DMS53 treated with DMSO at 0.1 percent for 48 hours (cell line): ENCODE measurements around the gene SLC34A1.
"Not testable (repeated sequence)": the region's sequence is repeated elsewhere in the genome, so short reads cannot be mapped to it uniquely, and the experiment has no call there.

Experiments
- DNase-seq: peaks from one replicate; lab custom pipeline; 2025; ENCODE audit not compliant: unreplicated experiment; lab: John Stamatoyannopoulos, UW

Gene SLC34A1

DNA sequence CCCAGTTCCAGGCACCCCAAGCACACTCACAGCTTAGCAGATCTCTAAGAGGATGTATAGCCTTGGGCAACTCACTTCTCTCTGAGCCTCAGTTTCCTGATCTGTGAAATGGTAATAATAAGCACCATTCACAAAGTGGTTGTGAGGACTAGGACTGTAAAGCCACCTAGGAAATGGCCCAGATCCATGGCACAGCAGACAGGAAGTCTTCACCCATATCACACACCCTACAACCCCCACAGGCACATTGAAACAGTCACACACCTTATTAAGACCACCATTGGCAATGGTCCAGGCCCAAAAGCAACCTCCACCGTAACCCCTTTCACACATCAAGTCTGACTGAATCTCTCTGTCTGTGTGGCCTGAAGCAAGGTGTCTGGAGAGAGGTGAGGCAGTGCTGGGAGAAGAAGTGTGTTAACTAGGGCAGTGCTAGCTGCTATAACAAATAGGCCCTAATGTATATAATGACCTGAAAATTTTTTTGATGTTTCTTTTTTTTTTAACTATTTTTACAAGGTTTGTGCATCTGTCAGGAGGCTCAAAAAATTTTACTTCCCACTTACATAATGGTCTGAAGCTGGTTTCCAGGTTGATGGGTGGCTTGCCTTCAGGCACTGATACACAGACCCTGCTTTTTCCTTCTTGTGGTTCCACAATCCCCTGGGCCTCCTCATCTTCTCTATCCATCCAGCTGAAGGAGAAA lies 28.9 kb upstream of the SLC34A1 start:
- no peak for DNase-seq

DNA sequence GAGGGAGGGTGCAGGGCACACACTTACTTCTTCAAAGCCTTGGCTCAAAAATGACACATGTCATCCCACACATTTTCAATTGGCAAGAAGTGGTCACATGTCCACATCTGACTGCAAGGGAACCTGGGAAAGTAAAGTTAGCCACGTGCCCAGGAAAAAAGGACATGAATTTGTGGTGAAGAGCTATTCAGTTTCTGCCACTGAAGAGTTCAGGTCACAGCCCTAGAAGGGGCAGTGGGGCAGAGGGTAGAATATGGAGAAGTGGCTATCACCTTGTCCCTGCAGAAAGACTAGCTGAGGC lies 28.4 kb upstream of the SLC34A1 start:
- DNase-seq, result no peak

GRCh38 chr5:177356746-177357145 lies 27.5 kb upstream of the SLC34A1 start:
- DNase-seq, result no peak

GRCh38 chr5:177357146-177357458 lies 27.1 kb upstream of the SLC34A1 start:
- no peak for DNase-seq

GRCh38 chr5:177357459-177358351 lies 26.5 kb upstream of the SLC34A1 start, which contains the start of gene RGS14:
TSS of gene RGS14 (plus strand) at chr5:177357924. CDS start at chr5:177358025, 101 bp downstream.
- peak; percentile 58 for DNase-seq

DNA sequence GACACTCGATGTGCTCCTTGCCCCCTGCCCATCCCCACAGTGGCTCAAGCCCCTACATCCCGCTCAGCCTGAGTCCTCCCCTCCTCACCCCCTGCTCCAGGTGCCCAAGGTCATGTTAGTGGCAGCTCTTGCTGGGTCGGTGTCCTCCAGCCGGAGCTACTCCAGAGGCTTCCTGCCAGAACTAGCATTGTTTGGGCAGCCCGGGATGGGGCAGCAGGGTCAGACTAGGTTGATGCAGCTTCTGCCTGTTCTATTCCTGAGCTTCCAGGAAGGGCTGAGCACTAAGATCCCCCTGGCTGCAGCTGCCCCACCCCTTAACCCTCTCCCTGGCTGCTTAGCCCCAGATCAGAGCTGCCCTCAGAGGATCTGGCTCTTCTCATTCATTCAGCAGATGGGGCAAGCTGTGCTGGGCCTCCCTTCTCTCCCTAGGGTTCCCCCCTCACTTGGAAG lies 25.8 kb upstream of the SLC34A1 start:
- no peak for DNase-seq

DNA sequence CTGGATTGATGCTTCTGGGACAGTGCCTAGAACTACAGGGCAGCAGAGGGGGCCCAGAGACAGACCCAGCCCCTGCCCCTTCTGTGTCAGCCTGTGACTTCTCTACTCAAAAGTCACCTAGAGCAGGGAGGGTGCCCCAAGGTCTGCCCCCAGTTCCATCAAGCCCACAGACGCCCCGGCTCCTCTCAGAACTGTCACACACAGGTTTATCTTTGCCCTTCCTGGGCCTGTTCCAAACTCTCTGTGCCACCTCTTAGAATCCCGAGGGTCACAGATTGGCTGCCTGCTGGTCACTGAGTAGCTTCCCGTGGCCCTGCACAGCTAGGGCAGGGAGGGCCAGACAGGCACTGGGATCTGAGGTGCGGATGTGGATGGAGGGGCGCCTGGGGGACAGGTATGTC lies 24.8 kb upstream of the SLC34A1 start:
- DNase-seq, result no peak

DNA sequence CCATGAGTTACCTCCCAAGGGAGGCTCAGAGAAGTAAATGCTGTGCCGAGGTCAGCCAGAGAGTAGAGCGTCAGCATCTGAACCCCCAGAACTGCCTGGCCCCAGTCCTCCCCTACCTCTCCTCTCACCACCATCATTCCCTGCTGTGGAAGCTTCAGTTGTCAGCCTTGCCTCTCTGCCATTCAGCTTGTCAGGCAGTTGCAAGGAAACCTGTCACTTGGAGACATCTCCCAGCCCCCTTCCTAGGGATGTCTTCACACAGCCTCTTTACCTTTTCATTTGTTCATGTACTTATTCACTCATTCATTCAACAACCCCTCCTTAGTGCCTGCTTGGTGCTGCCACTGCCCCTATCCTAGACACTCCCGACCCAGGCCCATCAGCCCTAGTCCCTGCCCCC lies 24.4 kb upstream of the SLC34A1 start:
- no peak for DNase-seq

- not testable (repeated sequence) for DNase-seq
Measured at GRCh38 chr5:177360740-177361139, 23.5 kb upstream of the SLC34A1 start.

DNA sequence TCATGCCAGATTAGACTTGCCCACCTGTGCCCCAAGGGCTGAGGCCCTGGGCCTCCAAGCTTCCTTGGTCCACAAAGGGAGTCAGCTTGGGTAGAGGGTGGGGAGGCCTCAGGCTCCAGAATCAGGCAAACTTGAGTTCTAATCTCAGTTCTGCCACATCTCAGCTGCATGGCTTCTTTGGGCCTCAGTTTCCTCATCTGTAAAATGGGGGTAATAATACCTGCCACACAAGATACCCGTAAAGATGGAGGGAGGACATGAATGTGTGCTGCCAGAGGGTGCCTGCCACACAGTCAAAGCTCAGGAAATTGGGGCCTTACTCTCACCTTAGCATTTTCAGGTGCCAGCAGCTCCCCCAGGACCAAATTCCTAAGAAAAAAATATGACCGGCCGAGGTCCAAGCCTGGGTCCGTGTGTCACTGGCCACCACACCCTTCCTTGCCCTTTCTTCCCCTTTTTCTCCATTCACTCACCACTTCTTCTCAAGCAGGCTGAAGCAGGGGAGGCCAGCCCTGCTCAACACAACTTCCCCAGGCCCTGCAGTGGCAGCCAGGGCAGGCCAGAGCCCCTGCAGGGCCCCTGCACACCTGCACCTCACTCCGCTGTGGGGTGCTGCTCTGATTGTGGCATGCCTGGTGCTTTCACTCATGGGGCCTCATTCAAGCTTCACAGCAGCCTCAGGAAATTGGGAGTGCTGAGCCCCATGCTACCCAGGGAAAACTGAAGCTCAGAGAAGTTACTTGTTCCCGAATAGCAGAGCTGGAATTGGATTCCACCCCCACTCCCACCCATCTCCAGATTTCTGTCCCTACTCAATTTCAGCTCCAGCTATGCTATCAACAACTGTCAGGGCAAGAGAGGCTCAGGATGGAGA lies 22.6 kb upstream of the SLC34A1 start:
- DNase-seq, result no peak

DNA sequence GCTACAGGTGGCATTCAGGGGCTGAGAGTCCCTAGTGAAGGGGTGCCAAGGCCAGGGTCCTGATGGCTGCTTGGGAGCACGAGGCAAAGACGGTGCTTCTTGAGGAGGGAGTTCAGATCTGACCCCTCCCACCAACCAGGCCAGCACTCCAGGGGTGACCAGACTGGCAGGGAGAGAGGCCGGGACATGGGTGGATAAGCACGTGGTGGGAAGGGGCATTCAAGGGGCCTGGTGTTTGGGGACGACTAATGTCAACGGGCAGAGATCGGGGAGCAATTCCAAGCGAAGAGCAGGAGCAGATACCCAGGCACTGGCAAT lies 22.0 kb upstream of the SLC34A1 start:
- DNase-seq, result no peak

DNA sequence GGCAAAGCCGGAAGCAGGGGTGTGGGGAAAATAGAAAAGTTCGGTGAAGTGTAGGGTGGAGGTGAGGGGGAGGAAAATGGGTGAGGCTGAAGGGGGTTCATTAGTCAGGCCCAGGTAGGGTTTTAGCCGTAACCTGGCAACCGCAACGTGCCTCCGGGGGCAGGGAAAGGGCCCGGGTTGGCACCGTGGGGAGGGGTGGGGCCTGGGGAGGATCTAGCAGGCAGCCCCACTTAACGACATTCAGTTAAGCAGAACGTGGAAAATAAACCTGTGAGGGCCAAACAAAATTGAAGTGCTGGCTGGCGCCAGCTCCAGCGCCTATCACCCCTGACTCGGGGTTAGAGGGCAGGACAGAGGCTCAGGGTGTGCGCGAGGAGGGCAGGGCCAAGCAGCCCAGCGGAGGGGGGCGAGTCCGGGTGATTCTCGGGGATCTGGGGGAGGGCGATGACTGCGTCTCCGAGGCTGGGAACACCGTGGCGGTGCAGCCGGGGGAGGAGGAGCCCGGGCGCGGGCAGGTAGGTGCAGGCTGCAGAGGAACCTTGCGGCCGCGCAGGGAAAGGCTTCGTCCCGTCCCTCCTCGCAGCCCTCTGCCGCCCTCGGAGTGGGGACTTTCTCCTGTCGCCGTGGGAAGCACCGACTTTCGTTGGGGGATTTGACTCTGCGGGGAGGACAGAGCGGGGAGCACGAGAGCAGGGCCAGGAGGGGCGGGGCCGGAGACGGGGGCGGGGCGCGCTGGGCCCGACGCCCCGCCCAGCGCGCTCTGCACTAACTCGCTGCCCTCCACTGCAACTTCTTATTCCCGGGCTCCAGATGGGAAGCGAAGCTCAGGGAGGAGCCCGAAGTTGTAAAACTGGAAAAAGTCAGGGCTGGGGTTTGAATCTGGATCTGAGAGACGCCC lies 21.4 kb upstream of the SLC34A1 start:
- DNase-seq, result peak; percentile 71

DNA sequence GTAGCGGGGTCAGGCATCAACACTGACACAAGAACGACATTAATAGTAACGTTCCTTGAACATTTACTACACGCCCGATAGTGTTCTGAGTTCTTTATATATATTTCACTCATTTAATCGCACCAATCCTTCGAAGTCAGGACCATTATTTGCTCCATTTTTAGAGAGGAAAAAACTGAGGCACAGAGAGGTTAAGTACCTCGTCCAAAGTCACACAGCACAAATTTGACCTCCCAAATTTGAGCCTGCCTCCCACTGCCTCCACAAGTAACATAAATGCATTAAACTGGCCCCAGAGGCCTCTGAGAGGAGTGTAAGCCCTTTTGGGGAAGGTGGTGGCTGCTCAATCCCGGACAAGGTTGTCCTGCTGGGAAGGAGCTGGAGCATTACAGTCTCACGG lies 20.7 kb upstream of the SLC34A1 start:
- DNase-seq, result no peak

- no peak for DNase-seq
Measured at GRCh38 chr5:177364159-177364962, 19.9 kb upstream of the SLC34A1 start.

- no peak for DNase-seq
Measured at GRCh38 chr5:177365845-177366527, 18.2 kb upstream of the SLC34A1 start.

- DNase-seq, result no peak
Measured at GRCh38 chr5:177366528-177367322, 17.5 kb upstream of the SLC34A1 start.

DNA sequence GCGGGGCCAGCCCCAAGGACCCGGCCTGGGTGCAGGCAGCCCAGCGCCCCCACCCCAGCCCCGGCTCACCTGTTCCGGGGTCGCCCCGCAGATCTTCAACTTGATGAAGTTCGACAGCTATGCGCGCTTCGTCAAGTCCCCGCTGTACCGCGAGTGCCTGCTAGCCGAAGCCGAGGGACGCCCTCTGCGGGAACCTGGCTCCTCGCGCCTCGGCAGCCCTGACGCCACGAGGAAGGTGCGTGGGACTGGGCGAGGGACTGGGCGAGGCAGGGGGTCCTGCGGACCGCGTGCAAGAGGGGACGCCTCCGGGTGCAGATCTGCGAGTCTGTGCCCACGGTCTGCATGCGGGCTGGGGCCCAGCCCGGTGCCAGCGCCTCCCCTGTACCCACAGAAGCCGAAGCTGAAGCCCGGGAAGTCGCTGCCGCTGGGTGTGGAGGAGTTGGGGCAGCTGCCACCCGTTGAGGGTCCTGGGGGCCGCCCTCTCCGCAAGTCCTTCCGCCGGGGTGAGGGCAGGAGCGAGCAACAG lies 16.8 kb upstream of the SLC34A1 start:
- DNase-seq, result no peak
